Fibroblast of the aortic adventitia (primary cell): Measurements from ENCODE around the gene SMIM5. TPM values are rescaled to one million over a fixed set of nuclear protein-coding genes. Genes with fewer than 3 reads are reported as not detected.

Experiments
- DNase-seq: peaks from one replicate; pipeline ENCODE4 v3.0.0-alpha.2; 2010; ENCODE audit warnings: low read depth
- H3K4me3 ChIP-seq: 2 replicates; pipeline ENCODE4 v1.5.1; 2011; ENCODE audit warnings: low read depth, mild to moderate bottlenecking, control low read depth, low read length, moderate library complexity
- total RNA-seq: library from RNA; depleted of rRNA; stranded (reverse); fragments of >200 nt; gene quantifications from 2 replicates; pipeline ENCODE4 v1.2.3, GENCODE V29; 2012; ENCODE audit warnings: low replicate concordance
- TF ChIP-seq, protein P1 (sequence below): IDR thresholded peaks from 2 replicates; pipeline ENCODE4 v1.5.1; 2011; ENCODE audit warnings: mild to moderate bottlenecking, low read length, control low read depth, inconsistent platforms; ENCODE audit not compliant: insufficient read depth

SMIM5 gene
- total RNA-seq, 1 donor, result not detected

DNA sequence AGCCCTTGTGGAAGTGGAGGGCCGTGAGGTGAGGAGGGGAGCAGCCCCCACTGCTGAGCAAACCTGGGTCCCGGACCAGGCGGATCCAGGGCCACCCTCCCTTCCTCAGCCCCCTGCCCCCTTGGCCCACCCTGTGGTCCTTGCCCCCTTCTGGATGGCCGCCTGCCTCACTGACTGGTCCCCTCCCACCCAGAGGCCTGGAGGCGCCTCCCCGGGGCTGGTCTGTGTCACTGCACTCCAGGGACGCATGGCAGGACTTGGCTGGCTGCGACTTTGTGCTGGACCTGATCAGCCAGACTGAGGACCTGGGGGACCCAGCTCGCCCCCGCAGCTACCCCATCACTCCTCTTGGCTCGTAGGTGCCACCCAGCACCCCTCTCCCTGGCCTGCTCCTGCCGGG is 19.2 kb upstream of the SMIM5 start:
- TF ChIP-seq, protein P1, sequence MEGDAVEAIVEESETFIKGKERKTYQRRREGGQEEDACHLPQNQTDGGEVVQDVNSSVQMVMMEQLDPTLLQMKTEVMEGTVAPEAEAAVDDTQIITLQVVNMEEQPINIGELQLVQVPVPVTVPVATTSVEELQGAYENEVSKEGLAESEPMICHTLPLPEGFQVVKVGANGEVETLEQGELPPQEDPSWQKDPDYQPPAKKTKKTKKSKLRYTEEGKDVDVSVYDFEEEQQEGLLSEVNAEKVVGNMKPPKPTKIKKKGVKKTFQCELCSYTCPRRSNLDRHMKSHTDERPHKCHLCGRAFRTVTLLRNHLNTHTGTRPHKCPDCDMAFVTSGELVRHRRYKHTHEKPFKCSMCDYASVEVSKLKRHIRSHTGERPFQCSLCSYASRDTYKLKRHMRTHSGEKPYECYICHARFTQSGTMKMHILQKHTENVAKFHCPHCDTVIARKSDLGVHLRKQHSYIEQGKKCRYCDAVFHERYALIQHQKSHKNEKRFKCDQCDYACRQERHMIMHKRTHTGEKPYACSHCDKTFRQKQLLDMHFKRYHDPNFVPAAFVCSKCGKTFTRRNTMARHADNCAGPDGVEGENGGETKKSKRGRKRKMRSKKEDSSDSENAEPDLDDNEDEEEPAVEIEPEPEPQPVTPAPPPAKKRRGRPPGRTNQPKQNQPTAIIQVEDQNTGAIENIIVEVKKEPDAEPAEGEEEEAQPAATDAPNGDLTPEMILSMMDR, result no peak
- H3K4me3 ChIP-seq, result no peak overlapping the region
- no peak for DNase-seq

DNA sequence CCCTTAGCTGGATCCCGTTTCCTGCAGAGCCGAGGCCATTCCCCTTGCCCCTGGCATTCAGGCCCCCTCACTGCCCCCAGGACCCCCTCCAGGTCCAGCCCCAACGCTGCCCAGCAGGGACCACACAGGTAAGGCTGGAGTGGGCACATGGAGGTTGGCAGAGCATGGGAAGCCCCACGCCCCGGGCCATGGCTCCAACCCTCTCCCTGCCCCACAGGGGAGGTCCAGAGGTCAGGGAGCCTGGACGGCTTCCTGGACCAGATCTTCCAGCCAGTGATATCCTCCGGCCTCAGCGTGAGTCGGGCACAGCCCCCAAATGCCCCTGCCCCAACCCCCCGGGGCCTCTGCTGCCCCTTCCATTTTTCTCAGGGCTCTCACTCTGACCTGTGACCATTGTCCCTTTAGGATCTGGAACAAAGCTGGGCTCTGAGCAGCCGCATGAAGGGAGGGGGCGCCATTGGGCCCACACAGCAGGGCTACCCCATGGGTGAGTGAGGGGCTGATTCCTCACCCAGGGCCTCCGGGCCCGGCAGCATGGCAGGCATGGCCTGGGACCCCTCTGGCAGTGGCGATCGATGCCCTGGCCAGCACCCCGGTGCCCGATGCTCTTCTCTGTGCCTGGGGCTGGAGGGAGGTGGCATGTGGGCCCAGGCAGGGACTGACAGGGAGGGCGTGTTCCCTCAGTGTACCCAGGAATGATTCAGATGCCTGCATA is 18.5 kb upstream of the SMIM5 start:
- no peak for DNase-seq
- no peak overlapping the region for H3K4me3 ChIP-seq
- TF ChIP-seq, protein P1, result no peak

DNA sequence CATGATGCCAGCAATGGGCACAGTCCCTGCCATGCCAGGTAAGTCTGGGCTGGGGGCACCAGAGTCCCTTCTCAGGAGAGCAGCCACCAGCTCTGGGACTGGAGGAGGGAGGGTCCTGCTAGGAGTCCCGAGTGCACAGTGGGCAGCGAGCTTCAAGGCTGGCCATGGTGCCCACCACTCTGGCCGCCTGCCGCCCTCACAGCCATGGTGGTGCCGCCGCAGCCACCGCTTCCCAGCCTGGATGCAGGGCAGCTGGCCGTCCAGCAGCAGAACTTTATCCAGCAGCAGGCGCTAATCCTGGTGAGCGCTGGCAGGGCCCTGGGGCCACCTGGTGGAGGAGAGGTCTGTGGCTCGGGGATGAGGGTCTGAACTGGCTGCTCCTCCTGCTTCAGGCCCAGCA is 17.9 kb upstream of the SMIM5 start:
- no peak for DNase-seq
- no peak overlapping the region for H3K4me3 ChIP-seq
- TF ChIP-seq, protein P1, result no peak

DNA sequence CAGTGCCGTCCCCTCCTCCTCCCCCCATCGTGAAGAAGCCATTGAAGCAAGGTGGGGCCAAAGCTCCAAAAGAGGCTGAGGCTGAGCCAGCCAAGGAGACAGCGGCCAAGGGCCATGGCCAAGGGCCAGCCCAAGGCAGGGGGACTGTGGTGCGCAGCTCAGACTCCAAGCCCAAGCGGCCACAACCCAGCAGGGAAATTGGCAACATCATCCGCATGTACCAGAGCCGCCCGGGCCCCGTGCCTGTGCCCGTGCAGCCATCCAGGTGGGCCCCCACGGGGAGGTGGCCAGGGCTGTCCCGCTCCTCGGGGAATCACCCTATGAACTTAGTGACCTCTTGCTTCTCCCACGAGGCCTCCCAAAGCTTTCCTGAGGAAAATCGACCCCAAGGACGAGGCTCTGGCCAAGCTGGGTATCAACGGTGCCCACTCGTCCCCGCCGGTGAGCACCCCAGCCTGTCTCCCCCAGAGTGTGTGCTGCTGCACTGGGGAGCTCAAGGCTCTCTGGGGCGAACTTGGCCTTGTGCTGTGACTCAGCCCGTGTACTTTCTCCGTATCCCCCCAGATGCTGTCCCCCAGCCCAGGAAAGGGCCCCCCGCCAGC is 16.6 kb upstream of the SMIM5 start:
- H3K4me3 ChIP-seq, result no peak overlapping the region
- TF ChIP-seq, protein P1, result no peak
- no peak for DNase-seq

DNA sequence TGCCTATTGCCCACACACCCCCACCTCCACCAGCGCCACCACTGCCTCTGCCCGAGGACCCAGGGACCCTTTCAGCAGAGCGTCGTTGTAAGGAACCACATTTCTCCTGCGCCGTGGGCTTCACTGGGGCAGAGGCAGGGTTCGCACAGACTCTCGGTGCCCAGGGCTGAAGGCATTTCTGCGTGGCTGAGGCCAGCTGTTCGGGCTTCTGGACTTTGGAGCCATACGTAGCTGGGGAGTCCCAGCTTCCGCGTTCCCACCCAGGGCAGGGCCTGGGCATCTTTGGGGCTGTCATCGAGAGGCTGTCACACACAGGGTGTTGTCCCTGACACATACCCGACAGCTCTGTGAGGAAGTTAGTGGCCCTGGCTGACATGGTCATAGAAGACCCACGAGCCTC is 16.0 kb upstream of the SMIM5 start:
- no peak overlapping the region for H3K4me3 ChIP-seq
- TF ChIP-seq, protein P1, result no peak
- DNase-seq, result no peak

DNA sequence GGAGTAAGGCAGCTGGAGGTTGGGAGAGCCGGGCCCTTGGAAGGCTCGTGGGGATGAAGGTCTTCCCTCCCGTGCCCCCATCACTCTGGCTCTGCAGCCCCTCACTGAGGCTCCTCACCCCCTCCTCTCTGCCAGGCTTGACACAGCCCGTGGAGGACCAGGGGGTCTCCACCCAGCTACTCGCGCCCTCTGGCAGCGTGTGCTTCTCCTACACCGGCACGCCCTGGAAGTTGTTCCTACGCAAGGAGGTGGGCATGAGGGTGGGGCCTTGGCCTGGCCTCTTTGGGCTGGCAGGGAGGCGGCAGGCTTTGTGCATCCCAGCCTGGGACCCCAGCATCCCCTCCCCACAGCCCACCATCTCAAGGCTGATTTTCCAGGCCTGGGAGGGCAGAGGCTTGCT is 15.6 kb upstream of the SMIM5 start:
- DNase-seq, result no peak
- TF ChIP-seq, protein P1, result no peak
- H3K4me3 ChIP-seq, result no peak overlapping the region
